Testis (tissue), 2 donors: ENCODE results near the gene MRPL20.

Experiments
- POLR2A ChIP-seq: fragments of 450-650 bp; IDR thresholded peaks from one replicate; pipeline ENCODE4 v1.6.1; 2017; ENCODE audit warnings: antibody characterized with exemption, mild to moderate bottlenecking, moderate library complexity
- TF ChIP-seq, protein P1 (sequence below), 3 experiments: fragments of 450-650 bp in 2 of 3; fragments of 200-600 bp in 1 of 3; sonication (generic) in 1 of 3; IDR thresholded peaks; one replicate each; pipeline ENCODE4 v1.5.1; 2016 to 2019; ENCODE audit warnings: antibody characterized with exemption in 3 of 3, mild to moderate bottlenecking in 2 of 3, moderate library complexity in 1 of 3

DNA sequence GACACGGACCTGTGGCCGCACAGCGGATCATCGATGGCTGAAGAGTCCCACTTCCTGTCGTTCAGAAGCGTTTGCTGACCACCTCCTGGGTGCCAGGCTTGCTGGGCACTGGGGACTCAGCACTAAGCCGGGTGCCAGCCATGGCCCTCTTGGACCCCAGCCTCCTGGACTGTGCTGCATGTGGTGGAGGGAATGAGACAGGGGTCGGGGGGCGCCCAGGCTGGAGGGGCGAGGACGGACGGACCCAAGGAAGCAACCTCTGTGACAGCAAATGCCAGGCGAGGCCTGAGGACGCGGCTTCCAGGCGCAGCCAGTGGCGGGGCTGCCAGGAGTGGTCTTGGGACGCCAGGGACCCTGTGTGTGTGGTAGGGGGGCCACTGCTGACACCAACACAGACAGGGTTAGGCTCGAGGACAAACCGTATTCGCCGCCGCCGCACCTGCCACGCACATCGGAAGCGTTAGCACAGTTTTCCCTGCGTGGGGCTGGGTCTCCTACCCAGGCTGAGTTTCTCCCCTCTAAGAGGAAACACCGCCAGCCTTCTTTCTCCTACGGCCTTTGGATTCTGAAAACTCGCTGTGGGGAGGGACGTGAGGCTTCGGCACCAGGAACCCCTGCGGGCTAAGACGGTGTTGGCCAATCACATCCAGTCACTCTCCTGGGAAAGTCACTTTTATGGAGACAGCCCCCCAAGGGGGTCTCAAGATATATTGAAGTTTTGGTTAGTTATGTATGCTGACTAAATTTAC, 45.7 kb downstream of the MRPL20 start:
- no peak for TF ChIP-seq POLR2A
- TF ChIP-seq, protein P1, sequence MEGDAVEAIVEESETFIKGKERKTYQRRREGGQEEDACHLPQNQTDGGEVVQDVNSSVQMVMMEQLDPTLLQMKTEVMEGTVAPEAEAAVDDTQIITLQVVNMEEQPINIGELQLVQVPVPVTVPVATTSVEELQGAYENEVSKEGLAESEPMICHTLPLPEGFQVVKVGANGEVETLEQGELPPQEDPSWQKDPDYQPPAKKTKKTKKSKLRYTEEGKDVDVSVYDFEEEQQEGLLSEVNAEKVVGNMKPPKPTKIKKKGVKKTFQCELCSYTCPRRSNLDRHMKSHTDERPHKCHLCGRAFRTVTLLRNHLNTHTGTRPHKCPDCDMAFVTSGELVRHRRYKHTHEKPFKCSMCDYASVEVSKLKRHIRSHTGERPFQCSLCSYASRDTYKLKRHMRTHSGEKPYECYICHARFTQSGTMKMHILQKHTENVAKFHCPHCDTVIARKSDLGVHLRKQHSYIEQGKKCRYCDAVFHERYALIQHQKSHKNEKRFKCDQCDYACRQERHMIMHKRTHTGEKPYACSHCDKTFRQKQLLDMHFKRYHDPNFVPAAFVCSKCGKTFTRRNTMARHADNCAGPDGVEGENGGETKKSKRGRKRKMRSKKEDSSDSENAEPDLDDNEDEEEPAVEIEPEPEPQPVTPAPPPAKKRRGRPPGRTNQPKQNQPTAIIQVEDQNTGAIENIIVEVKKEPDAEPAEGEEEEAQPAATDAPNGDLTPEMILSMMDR (IDR thresholded peaks at IDR 0.05), result no peak
